MV-4-11 (cell line): ENCODE data around the gene C6orf52.
"Not testable (repeated sequence)": the region's sequence is repeated elsewhere in the genome, so short reads cannot be mapped to it uniquely, and the experiment has no call there.

Experiments used
- DNase-seq: peaks from one replicate; lab custom pipeline; 2025; lab: John Stamatoyannopoulos, UW

The C6orf52 gene

GRCh38 chr6:10696655-10697054 lies 2.2 kb upstream of the C6orf52 start:
- no peak for DNase-seq

GRCh38 chr6:10695086-10695657 lies 756 bp upstream of the C6orf52 start:
- no peak for DNase-seq

GRCh38 chr6:10692965-10693538 lies 1.4 kb downstream of the C6orf52 start:
- no peak for DNase-seq

- DNase-seq: peak; percentile 62
These were observed 3.6 kb downstream of the C6orf52 start for GRCh38 chr6:10690651-10691445.

- no peak for DNase-seq
These were observed 6.8 kb downstream of the C6orf52 start for GRCh38 chr6:10687582-10687981.

GRCh38 chr6:10686901-10687300 lies 7.5 kb downstream of the C6orf52 start:
- DNase-seq: no peak

- peak; percentile 42 for DNase-seq
These were observed 9.1 kb downstream of the C6orf52 start for GRCh38 chr6:10685092-10685915.

GRCh38 chr6:10684618-10685017 lies 9.8 kb downstream of the C6orf52 start:
- DNase-seq: peak; percentile 48

GRCh38 chr6:10682355-10682988 lies 11.9 kb downstream of the C6orf52 start:
- no peak for DNase-seq

- DNase-seq: no peak
These were observed 12.6 kb downstream of the C6orf52 start for GRCh38 chr6:10681795-10682194.

- no peak for DNase-seq
These were observed 16.0 kb downstream of the C6orf52 start for GRCh38 chr6:10678456-10678855.

- no peak for DNase-seq
These were observed 18.0 kb downstream of the C6orf52 start for GRCh38 chr6:10676403-10676802.

GRCh38 chr6:10668126-10668917 lies 26.1 kb downstream of the C6orf52 start:
- no peak for DNase-seq

- not testable (repeated sequence) for DNase-seq
These were observed 28.8 kb downstream of the C6orf52 start for GRCh38 chr6:10665595-10665994.

- DNase-seq: no peak
These were observed 31.7 kb downstream of the C6orf52 start for GRCh38 chr6:10662742-10663141.

- DNase-seq: no peak
These were observed 32.2 kb downstream of the C6orf52 start for GRCh38 chr6:10662207-10662606.

- DNase-seq: not testable (repeated sequence)
These were observed 33.8 kb downstream of the C6orf52 start for GRCh38 chr6:10660431-10661191.

GRCh38 chr6:10659699-10660348 lies 34.6 kb downstream of the C6orf52 start:
- no peak for DNase-seq

GRCh38 chr6:10658910-10659698 lies 35.3 kb downstream of the C6orf52 start:
- no peak for DNase-seq
